GM19328 (cell line): Measurements from ENCODE around the gene RNGTT.

Source experiments
- ATAC-seq: cut with Tn5 transposase; IDR thresholded peaks from one replicate; pipeline ENCODE4 v1.9.1; 2021; ENCODE audit warnings: mild to moderate bottlenecking, moderate library complexity; ENCODE audit not compliant: unreplicated experiment

The RNGTT gene

DNA sequence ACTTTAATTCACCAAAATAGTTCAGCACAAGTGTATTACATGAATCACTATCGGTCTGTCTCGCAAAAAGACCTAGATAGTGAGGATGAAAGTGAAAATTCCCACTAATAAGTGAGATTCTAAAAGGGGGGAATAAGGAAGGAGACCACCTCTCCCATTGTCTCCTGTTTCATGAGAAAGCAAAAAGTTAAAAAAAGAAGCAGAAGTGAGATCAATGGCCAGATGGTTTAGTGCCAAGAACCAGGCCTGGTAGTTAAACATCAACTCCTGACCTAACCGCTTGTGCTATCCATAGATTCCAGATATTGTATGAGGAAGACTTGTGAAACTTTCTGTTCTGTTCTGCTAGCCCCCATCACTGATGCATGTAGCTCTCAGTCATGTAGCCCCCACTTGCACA is 293.0 kb downstream of the RNGTT start:
- no peak for ATAC-seq

GRCh38 chr6:88669475-88669874 is 293.9 kb downstream of the RNGTT start:
- no peak for ATAC-seq

DNA sequence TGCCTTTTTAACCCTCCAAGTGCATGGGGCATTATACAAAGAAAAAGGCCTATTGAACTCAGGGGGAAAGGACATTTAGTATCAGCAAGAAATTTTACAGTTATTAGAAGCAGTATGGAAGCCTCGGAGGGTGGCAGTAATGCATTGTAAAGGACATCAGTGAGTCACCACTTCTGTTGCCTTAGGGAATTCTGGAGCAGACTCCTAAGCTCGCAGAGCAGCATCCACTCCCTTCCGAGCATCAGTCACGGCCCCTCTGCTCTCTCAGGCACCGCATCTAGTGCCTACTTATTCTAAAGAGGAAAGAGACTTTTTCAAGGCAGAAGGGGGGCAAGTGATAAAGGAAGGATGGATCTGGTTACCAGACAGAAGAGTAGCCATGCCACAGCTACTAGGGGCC is 296.5 kb downstream of the RNGTT start:
- ATAC-seq = no peak

DNA sequence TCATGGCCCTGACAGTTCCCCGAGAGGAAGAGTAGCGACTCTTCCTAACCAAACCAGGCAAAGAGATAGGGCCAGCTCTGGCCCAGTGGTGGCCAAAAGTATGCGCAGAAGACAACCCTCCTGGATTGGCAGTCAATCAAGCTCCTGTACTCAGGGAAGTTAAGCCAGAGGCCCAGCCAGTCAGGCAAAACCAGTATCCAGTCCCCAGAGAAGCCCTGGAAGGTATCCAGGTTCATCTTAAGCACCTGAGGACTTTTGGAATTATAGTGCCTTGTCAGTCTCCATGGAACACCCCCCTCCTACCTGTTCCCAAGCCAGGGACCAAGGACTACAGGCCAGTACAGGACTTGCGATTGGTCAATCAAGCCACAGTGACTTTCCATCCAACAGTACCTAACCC is 298.3 kb downstream of the RNGTT start:
- no peak for ATAC-seq

DNA sequence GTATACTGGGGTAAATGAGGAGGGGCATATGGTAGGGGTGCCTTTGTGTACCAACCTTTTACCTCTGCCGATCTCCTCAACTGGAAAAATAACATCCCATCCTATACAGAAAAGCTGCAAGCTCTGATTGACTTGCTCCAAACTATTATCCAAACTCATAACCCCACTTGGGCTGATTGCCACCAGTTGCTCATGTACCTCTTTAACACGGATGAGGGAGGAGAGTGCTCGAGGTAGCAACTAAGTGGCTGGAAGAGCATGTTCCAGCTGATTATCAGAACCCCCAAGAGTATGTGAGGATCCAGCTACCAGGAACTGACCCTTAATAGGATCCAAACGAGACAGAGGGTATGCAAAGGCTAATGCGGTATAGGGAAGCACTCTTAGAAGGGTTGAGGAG is 299.6 kb downstream of the RNGTT start:
- no peak for ATAC-seq

DNA sequence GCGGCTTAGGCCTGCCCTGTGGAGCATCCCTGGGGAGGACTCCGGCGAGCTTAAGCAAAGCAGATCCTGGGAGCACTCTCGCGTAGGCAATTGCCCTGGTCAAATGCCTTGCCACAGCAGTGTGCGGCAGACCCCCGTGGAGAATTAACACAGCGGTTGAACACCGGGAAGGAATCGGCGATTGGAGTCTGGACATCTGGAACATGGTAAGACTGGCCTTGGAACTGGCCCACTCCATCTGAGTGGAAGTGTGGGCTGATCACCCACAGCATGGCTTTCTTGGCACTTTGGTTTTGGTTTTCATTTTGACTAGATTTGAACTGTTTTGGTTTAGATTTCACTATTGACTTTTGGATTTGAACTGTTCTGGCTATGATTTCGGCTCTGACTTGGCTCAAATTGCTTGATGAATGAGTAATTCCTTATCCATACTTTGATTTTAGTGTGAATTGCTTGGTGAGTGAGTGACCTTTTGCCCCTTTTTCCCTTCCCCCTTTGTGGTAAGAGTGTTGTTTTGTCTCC is 300.7 kb downstream of the RNGTT start:
- ATAC-seq = no peak

DNA sequence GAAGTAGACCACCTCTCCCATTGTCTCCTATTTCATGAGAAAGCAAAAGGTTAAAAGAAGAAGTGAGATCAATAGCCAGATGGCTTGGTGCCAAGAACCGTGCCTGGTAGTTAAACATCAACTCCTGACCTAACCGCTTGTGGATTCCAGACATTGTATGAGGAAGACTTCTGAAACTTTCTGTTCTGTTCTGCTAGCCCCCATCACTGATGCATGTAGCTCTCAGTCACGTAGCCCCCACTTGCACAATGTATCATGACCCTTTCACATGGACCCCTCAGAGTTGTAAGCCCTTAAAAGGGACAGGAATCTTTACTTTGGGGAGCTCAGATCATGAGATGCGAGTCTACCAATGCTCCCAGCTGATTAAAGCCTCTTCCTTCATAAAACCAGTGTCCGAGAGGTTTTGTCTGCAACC is 301.2 kb downstream of the RNGTT start:
- ATAC-seq = no peak

- no peak for ATAC-seq
Measured at GRCh38 chr6:88661136-88661535, 302.3 kb downstream of the RNGTT start.

DNA sequence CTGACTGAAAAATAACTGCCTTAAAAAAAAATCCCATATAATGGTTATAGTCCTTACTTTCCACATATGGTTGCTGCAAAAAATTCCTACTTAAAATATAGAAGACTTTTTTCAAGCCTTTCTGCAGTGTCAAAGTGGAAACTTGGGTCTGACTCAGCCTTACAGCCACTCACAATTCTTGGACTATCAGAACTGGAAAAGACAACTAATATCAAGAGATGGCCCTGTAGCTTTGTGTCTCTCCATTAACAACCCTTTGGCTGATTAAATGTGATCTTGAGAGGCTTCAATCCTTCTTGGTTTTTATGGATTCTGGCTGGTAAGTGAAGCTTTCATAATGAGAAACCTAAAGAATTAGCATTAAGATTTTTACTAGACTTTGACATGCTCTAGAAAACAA is 307.8 kb downstream of the RNGTT start:
- no peak for ATAC-seq

GRCh38 chr6:88653936-88654335 is 309.5 kb downstream of the RNGTT start:
- ATAC-seq = no peak

DNA sequence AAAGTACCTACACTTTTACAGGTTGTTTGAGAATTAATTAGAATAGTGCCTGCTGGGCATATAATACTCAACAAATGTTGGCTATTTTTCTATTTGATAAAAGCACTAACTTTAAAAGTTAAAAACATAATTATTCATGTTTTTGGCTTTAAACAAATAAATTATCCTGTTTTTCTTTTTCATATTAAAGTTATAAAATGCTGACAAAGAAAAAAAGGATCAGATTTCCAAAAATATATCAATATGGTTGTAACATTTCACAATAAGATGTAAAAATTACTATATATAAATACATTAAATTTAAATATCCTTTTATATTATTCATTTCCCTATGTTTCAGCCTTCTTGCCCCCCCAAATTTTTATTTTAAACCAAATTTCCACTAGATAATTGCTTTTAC is 312.0 kb downstream of the RNGTT start:
- no peak for ATAC-seq

GRCh38 chr6:88650979-88651378 is 312.4 kb downstream of the RNGTT start:
- no peak for ATAC-seq

- ATAC-seq = peak; percentile 99
Measured at GRCh38 chr6:88650029-88650619, 313.3 kb downstream of the RNGTT start.

DNA sequence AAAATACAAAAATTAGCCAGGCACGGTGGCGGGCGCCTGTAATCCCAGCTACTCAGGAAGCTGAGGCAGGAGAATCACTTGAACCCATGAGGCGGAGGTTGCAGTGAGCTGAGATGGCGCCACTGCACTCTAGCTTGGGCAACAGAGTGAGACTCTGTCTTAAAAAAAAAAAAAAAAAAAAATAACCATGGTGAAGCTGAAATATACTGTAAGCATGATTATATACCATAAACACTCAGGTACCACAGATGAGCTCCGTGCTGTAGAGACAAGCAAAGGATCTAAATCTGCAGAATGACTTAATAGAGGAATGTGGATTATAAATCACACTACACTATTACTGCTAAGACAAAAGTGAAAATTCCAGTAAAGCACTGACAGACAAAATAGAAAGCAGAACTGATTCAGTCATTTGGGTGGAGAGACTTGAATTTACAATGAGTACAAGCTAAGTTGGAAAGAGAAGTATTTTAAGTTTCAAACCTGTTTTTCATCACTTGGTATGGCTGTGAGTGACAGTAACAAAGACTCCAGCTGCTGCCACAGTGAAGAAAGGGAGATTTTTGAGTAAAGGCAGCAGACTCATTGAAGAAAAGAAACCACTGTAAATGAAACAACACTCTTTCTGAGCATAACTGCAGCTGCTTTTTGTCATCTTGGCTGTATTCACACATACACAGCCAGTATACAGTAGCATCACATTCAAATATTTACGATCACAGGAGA is 322.1 kb downstream of the RNGTT start:
- ATAC-seq = peak; percentile 92

- ATAC-seq = no peak
Measured at GRCh38 chr6:88637761-88638545, 325.5 kb downstream of the RNGTT start.

DNA sequence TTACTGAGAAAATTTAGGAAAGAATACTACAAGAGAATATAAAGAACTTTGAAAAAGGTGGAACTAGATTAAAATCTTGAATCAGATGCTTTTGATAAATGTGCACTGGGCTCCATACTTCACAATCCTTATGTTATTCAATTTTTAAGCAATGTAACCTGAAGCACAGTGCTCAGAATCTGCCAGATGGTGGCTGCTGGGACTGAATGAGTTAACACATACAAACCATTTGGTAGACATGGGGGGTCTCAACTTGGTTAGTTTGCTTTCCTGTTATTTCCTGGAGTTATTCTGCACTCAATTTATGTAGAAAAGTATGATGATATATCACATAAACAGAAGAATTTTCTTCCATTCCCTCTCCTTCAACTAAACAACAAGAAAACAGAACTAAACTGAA is 326.5 kb downstream of the RNGTT start:
- ATAC-seq = no peak

GRCh38 chr6:88633782-88634181 is 329.6 kb downstream of the RNGTT start:
- no peak for ATAC-seq

GRCh38 chr6:88631830-88632229 is 331.6 kb downstream of the RNGTT start:
- ATAC-seq = no peak

DNA sequence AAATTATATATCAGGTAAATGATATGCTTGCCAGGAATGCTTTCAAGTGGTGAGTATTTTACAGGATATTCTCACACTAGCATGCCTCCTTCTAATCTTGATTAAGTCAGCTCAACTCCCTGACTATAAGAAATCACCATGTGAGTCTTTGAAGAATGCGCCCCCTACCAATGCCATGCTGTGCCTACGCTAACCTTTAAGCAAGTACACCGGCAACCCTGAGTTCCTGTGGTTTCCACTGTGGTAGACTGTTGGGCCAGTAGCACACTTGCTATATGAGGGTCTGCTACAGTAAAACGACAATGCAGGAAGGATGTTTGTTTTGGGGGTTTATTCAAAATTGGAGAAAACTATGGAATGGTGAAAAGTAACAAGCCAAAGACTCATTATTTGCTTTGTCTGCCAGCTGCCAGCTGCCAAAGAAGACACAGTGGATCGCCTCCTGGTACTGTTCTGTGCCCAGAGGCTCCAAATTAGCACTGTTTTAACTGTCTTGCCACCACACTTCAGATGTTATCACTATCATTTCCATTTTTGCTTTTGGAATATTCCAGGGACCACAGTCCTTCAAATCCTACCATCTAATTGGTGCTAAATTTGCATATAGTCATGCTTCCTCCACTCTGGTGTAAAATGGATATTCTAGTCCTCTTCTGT is 333.5 kb downstream of the RNGTT start:
- ATAC-seq = no peak

- ATAC-seq = no peak
Measured at GRCh38 chr6:88626460-88626859, 337.0 kb downstream of the RNGTT start.

GRCh38 chr6:88623531-88623930 is 339.9 kb downstream of the RNGTT start:
- ATAC-seq = no peak
